Spleen (tissue), 11 donors: ENCODE results near the gene TTC28. TPM values are rescaled to one million over a fixed set of nuclear protein-coding genes. Genes with fewer than 3 reads are reported as not detected.
A peak's percentile ranks its signal among the peaks of the same experiment; 100 is the strongest.

Experiments used
- DNase-seq: peaks from one replicate; pipeline ENCODE4 v3.0.0-alpha.2; 2020
- H3K27ac ChIP-seq, 8 donors: fragments of 200-600 bp; sonication (generic) in 7 of 8; 1 replicate in 4 of 8; 2 replicates in 4 of 8; pipeline versions ENCODE4 v1.5.0 to v1.8.0; 2016 to 2021; ENCODE audit warnings: inconsistent platforms in 4 of 8, mild to moderate bottlenecking in 4 of 8, moderate library complexity in 1 of 8
- H3K27me3 ChIP-seq, 7 donors: fragments of 200-600 bp; sonication (generic) in 6 of 7; replicated peaks in 1 of 7; 1 replicate in 4 of 7; 2 replicates in 3 of 7; pipeline versions ENCODE4 v1.5.0 to v1.8.0; 2016 to 2021; ENCODE audit warnings: inconsistent platforms in 3 of 7, mild to moderate bottlenecking in 1 of 7
- H3K36me3 ChIP-seq, 6 donors: fragments of 200-600 bp; sonication (generic) in 5 of 6; 1 replicate in 4 of 6; 2 replicates in 2 of 6; pipeline versions ENCODE4 v1.5.0 to v1.8.0; 2016 to 2021; ENCODE audit warnings: inconsistent platforms in 2 of 6
- H3K4me1 ChIP-seq, 6 donors: fragments of 200-600 bp; sonication (generic) in 5 of 6; 1 replicate in 3 of 6; 2 replicates in 3 of 6; pipeline versions ENCODE4 v1.5.0 to v1.8.0; 2016 to 2021; ENCODE audit warnings: inconsistent platforms in 3 of 6
- H3K4me3 ChIP-seq, 8 donors: fragments of 200-600 bp; sonication (generic) in 7 of 8; 1 replicate in 4 of 8; 2 replicates in 4 of 8; pipeline versions ENCODE4 v1.5.0 to v1.8.0; 2016 to 2021; ENCODE audit warnings: inconsistent platforms in 4 of 8, mild to moderate bottlenecking in 4 of 8, moderate library complexity in 2 of 8
- H3K9me3 ChIP-seq, 8 donors: fragments of 200-600 bp; sonication (generic) in 7 of 8; 1 replicate in 4 of 8; 2 replicates in 4 of 8; pipeline versions ENCODE4 v1.5.0 to v1.8.0; 2016 to 2021; ENCODE audit warnings: inconsistent platforms in 4 of 8
- POLR2A ChIP-seq, 3 donors: fragments of 450-650 bp; IDR thresholded peaks; one replicate each; pipeline ENCODE4 v1.5.1; 2017; ENCODE audit warnings: antibody characterized with exemption in 3 of 3, mild to moderate bottlenecking in 1 of 3
- POLR2AphosphoS5 ChIP-seq, 3 donors: sonication (generic); formaldehyde crosslinking; IDR thresholded peaks; one replicate each; pipeline ENCODE4 v1.5.1; 2017; ENCODE audit warnings: antibody characterized with exemption in 3 of 3
- WGBS, 5 donors: extraction: QIAGEN DNeasy Blood & Tissue Kit in 3 of 5; methylation state at CpG; one replicate each; pipeline versions ENCODE4 v1.1.5 to v1.1.7; 2013 to 2018; 5-methylcytosine and 5-hydroxymethylcytosine counted together
- intact Hi-C: fragments of 100-400 bp; cut with DNase I; formaldehyde crosslinking; loops from one replicate; pipeline ENCODE4 v1.15.0; 2023; ENCODE audit warnings: low total_unique reads
- polyA plus RNA-seq, 3 donors: library from polyadenylated mRNA; stranded (reverse); fragments of 200-250 nt; gene quantifications; one replicate each; pipeline ENCODE4 v1.2.1, GENCODE V29; 2013
- total RNA-seq, 7 donors: library from RNA; depleted of rRNA in 3 of 7; stranded (reverse); fragments of >200 nt in 3 of 7; fragmentation: NEBNext Ultra II Directional in 4 of 7; extraction: Animal tissue kit (Norgen Biotek cat#: 25700) in 4 of 7; gene quantifications; one replicate each; pipeline versions ENCODE4 v1.1.0 to v1.2.1, GENCODE V29; 2016 to 2021
- TF ChIP-seq, protein P1 (sequence below), 11 experiments: fragments of 200-600 bp in 7 of 11; fragments of 450-650 bp in 4 of 11; sonication (generic) in 4 of 11; IDR thresholded peaks in 8 of 11; conservative IDR thresholded peaks in 3 of 11; 1 replicate in 7 of 11; 2 replicates in 4 of 11; pipeline versions ENCODE4 v1.4.0 to v1.8.0; 2016 to 2021; ENCODE audit warnings: antibody characterized with exemption in 11 of 11, inconsistent platforms in 4 of 11, mild to moderate bottlenecking in 1 of 11
- donor health status: healthy with polysubstance abuse.
- donor health status: DM: no; HTN: no; CAD: no; lungs with moderate emphysema.
- donor health status: DM: no; HTN: no; CAD: no.
- donor health status: Bipolar disorder and iron deficiency.
- donor health status: healthy.
- donor health status: DM: no; HTN: no; CAD: no.
- donor health status: DM: yes; HTN: yes; CAD: no.

Gene TTC28
- total and polyA plus RNA-seq, 10 donors, result 0.62 to 69.0 (median 33.5) TPM

DNA sequence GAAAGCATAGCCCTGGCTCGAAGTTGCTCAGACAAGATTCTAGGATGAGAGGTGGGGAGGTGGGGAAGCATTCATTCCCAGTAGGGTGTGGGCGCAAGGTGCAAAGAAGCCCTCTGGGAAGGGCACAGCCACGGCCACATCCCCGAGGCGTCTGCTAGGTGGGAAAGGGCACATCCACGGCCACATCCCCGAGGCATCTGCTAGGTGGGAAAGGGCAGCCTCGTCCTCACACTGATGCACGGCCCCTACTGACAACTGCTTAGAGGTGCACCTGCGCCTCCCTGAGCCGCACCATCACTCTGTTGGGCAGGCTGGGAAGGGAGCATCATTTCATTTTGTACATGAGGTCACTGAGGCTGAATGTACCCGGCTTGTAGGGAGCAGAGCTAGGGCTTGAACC lies 666.0 kb downstream of the TTC28 start:
- no peak for TF ChIP-seq POLR2AphosphoS5 (IDR thresholded peaks at IDR 0.05)
- TF ChIP-seq, protein P1, sequence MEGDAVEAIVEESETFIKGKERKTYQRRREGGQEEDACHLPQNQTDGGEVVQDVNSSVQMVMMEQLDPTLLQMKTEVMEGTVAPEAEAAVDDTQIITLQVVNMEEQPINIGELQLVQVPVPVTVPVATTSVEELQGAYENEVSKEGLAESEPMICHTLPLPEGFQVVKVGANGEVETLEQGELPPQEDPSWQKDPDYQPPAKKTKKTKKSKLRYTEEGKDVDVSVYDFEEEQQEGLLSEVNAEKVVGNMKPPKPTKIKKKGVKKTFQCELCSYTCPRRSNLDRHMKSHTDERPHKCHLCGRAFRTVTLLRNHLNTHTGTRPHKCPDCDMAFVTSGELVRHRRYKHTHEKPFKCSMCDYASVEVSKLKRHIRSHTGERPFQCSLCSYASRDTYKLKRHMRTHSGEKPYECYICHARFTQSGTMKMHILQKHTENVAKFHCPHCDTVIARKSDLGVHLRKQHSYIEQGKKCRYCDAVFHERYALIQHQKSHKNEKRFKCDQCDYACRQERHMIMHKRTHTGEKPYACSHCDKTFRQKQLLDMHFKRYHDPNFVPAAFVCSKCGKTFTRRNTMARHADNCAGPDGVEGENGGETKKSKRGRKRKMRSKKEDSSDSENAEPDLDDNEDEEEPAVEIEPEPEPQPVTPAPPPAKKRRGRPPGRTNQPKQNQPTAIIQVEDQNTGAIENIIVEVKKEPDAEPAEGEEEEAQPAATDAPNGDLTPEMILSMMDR (IDR thresholded peaks at IDR 0.05 in 8 of 11, conservative IDR thresholded peaks at IDR 0.05 in 3 of 11), result no peak
- no peak for TF ChIP-seq POLR2A (IDR thresholded peaks at IDR 0.05)
- intact Hi-C loops, result no loop called here
- Histone ChIP-seq H3K27me3 (no peaks in the 10 kb centered on the region), H3K4me3 (no peak overlapping the region), H3K9me3 (no peaks in the 10 kb centered on the region), H3K4me1 (peaks cover 0 to 43% (median 7%) of the 10 kb centered on the region in 6 donors), H3K36me3 (peaks cover 0 to 11% (median 0%) of the 10 kb centered on the region in 6 donors), H3K27ac (no peak overlapping the region)
- DNase-seq, result peak; percentile 63
- WGBS, 5 donors, result 86 to 94% (median 90%) methylated on average over 7 to 12 of the region's 12 CpGs

DNA sequence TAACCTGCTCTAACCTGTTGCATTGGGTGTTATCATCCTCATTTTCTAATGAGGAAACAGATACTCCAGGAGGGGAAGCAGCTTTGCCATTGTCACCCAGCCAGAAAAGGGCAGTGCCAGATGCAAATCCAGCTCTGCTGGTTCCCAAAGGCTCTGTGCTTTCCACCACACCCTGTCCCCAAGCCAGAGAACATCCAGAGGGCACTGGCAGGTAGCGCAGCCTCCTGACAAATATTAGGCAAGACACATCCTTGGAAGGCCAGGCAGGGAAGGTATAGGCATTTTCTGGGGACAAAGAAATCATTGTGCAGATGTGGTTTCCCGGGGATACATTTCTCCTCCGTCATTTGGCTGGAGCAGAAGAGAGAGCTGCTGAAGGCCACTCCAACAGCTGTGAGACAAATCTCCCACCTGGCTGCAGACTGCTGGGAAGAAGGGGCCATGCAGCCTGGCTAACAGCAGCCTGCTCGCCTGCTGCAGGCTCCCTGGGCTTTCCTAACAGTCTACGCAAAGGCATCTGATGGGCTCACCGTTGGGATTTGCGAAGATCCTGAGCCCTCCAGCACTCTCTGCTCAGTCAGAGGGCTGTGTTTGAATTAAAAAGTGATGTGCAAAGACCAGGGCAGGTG lies 666.7 kb downstream of the TTC28 start:
- intact Hi-C loops, result no loop called here
- peak; percentile 40 for DNase-seq
- TF ChIP-seq POLR2A (IDR thresholded peaks at IDR 0.05), result no peak
- TF ChIP-seq, protein P1 (IDR thresholded peaks at IDR 0.05 in 8 of 11, conservative IDR thresholded peaks at IDR 0.05 in 3 of 11), result no peak
- no peak for TF ChIP-seq POLR2AphosphoS5 (IDR thresholded peaks at IDR 0.05)
- WGBS, 5 donors, result 77 to 91% (median 88%) methylated on average over 7 of the region's 7 CpGs
- Histone ChIP-seq H3K4me1 (peaks cover 0 to 43% (median 6%) of the 10 kb centered on the region in 6 donors), H3K27me3 (no peaks in the 10 kb centered on the region), H3K9me3 (no peaks in the 10 kb centered on the region), H3K36me3 (peaks cover 0 to 11% (median 0%) of the 10 kb centered on the region in 6 donors), H3K4me3 (no peak overlapping the region), H3K27ac (no peak overlapping the region)

DNA sequence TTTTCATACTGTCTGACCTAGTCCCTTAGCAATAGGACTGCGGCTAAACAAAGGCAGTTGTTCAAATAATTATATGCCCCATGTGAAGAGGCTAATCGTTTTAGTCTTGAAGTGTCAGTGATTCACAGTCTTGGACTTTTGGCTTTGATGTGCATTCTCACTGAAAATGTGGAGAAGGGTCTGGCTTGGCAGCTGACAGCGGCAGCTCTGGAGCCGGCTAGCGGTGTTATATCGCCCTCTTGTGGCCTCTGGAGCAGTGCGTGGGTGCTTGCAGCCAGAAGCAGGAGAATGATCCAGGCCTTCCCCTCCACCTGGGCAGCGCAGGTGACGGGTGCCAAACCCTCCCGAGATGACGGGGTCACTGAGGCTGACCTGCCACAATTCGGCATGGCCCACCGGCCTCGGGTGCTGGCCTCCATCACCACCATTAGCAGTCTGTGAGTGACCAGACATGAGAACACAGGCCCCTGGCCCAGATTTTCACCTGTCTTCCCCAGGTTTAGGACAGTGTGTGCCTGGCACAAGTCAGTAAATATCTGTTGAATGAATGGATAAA lies 670.3 kb downstream of the TTC28 start:
- H3K4me3 ChIP-seq, result no peak overlapping the region
- H3K4me1 ChIP-seq, result peaks cover 0 to 25% (median 6%) of the 10 kb centered on the region in 6 donors
- WGBS, 5 donors, result 15 to 25% (median 22%) methylated on average over 13 to 14 of the region's 14 CpGs
- DNase-seq, result peak; percentile 90
- H3K27ac ChIP-seq, result no peak overlapping the region
- H3K27me3 ChIP-seq, result no peaks in the 10 kb centered on the region
- no peaks in the 10 kb centered on the region for H3K9me3 ChIP-seq
- no peak for TF ChIP-seq POLR2A (IDR thresholded peaks at IDR 0.05)
- TF ChIP-seq, protein P1 (IDR thresholded peaks at IDR 0.05 in 8 of 11, conservative IDR thresholded peaks at IDR 0.05 in 3 of 11), result peak; percentile 83 to 94 (median 87)
- TF ChIP-seq POLR2AphosphoS5 (IDR thresholded peaks at IDR 0.05), result peak; percentile 21 to 49 (median 47)
- peaks cover 0 to 11% (median 0%) of the 10 kb centered on the region in 6 donors for H3K36me3 ChIP-seq
- intact Hi-C loops, result loop anchor here (5.0 kb wide), 1 partner anchor 122 kb away; no protein-coding TSS in a partner anchor

DNA sequence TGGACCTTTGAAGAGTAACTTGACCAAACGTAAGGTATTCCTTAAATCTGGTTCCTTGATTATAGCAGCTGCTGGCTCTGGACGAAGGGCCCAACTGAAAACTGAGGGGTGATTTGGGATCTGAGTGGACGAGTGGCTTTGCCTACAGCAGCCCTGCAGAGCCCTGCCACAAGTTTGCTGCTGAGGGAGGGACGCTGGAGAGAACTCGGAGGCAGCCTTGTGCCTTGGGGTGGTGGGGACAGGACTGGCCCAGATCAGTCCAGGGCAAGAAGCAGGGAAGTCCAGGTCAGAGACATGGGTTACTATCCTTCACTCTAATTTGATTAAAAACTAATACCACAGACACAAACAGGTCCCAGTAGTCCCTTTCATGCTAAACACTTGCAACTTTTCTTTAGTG lies 671.0 kb downstream of the TTC28 start:
- Histone ChIP-seq H3K27ac (no peak overlapping the region), H3K4me1 (peaks cover 0 to 25% (median 6%) of the 10 kb centered on the region in 6 donors), H3K9me3 (no peaks in the 10 kb centered on the region), H3K27me3 (no peaks in the 10 kb centered on the region), H3K4me3 (no peak overlapping the region), H3K36me3 (peaks cover 0 to 10% (median 0%) of the 10 kb centered on the region in 6 donors)
- WGBS, 5 donors, result 79 to 96% (median 91%) methylated on average over 5 of the region's 5 CpGs
- intact Hi-C loops, result loop anchor here (5.0 kb wide), 1 partner anchor 121 kb away; no protein-coding TSS in a partner anchor
- no peak for DNase-seq
- TF ChIP-seq POLR2A (IDR thresholded peaks at IDR 0.05) (no peak), POLR2AphosphoS5 (IDR thresholded peaks at IDR 0.05) (no peak)
- TF ChIP-seq, protein P1 (IDR thresholded peaks at IDR 0.05 in 8 of 11, conservative IDR thresholded peaks at IDR 0.05 in 3 of 11), result no peak
